DMS79 (cell line): ENCODE results near the gene TDP1.
"Not testable (repeated sequence)": the region's sequence is repeated elsewhere in the genome, so short reads cannot be mapped to it uniquely, and the experiment has no call there.

Experiments
- DNase-seq: peaks from one replicate; lab custom pipeline; 2025; lab: John Stamatoyannopoulos, UW

Gene TDP1

GRCh38 chr14:89990218-89990617, 34.5 kb downstream of the TDP1 start:
- DNase-seq: no peak

- DNase-seq: no peak
These were observed 35.0 kb downstream of the TDP1 start for GRCh38 chr14:89990623-89991275.

- no peak for DNase-seq
These were observed 36.5 kb downstream of the TDP1 start for GRCh38 chr14:89992273-89992672.

- no peak for DNase-seq
These were observed 41.2 kb downstream of the TDP1 start for GRCh38 chr14:89996963-89997362.

GRCh38 chr14:90000935-90001334, 45.2 kb downstream of the TDP1 start:
- DNase-seq: no peak

DNA sequence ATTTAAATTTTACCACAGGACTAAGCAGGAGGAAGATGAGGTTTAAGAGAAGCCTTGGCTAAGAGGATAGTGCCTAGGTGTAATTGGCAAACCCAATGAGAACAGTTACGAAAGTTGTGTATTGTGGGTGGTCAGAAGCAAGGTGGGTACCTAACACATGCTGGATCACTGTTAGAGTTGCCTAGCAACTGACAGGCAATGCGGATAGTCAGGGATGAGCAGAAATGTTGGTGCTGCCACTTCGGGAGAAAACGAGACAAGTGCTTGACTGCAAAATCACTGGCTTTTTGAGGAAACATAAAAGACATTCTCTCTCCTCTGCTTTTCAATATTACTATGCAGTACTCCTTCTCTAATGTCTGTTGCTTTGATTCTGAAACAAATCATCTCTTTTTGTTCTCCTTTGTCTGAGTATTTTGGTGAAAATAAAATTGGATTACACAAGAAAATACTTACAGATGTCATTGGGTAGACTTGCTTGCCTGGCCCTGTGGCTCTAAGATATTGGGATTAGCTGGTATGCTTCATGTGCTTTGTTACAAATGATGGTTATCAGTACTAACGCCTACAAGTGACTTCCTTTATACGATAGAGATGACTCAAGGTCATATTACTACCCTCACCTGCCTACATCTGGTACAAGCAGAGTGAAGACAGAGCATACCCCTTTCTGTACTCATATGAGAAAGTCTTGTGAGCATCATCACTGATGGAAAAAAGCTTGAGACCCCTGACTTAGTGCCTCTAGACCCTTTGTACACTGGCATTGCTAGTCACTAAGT, 48.0 kb downstream of the TDP1 start:
- no peak for DNase-seq

GRCh38 chr14:90005441-90005840, 49.7 kb downstream of the TDP1 start:
- no peak for DNase-seq

GRCh38 chr14:90005939-90006530, 50.3 kb downstream of the TDP1 start:
- DNase-seq: no peak

DNA sequence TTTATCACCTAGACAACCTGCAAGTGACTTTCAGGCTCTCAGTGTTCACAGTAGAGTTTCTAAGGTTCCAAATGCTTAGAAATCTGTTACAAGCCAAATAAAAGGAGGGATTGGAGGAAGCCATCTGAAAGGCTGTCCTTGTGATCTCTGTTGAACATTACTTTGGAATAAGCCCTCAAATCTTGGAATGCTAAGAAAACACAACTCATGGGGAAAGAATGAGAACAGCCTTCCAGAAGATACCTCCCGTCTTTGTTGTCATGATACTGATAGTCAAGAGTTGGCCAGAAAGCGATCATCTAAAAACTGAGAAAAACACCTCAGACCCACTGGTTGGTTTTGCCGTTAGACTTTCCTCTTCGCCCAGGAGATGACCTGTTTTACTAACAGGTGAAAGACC, 61.6 kb downstream of the TDP1 start:
- no peak for DNase-seq

DNA sequence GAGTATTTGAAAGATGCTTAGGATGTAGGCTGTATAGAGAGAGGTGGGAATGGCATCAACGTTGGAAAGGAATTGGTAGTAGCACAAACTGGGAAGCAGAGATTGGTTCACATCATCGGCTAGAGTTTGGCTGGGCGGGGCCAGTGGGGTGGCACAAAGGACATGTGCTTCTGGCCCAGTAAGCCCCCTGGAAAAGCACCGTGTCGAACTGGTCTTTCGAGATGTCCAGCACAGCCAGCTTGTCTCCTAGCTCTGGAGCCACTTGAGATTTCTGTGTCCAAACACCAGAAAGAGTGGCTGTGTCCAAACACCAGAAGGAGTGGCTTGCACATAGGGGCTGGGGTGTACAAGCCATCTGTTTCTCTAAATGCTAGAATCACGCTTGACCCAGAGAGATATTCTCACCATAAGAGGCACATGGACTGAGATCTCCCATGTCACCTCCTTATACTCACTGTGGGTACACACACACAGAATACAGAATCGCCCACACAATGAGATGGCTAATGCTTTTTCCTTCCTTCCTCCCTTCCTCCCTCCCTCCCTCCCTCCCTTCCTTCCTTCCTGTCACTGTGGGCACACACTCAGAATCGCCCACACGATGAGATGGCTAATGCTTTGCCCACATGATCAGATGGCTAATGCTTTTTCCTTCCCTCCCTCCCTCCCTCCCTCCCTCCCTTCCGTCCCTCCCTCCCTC, 64.2 kb downstream of the TDP1 start:
- DNase-seq: no peak

GRCh38 chr14:90023176-90023896, 67.6 kb downstream of the TDP1 start:
- no peak for DNase-seq

- no peak for DNase-seq
These were observed 69.2 kb downstream of the TDP1 start for GRCh38 chr14:90024910-90025309.

GRCh38 chr14:90026608-90027007, 70.9 kb downstream of the TDP1 start:
- DNase-seq: not testable (repeated sequence)

- no peak for DNase-seq
These were observed 72.1 kb downstream of the TDP1 start for GRCh38 chr14:90027842-90028241.

GRCh38 chr14:90034156-90034555, 78.4 kb downstream of the TDP1 start:
- no peak for DNase-seq

DNA sequence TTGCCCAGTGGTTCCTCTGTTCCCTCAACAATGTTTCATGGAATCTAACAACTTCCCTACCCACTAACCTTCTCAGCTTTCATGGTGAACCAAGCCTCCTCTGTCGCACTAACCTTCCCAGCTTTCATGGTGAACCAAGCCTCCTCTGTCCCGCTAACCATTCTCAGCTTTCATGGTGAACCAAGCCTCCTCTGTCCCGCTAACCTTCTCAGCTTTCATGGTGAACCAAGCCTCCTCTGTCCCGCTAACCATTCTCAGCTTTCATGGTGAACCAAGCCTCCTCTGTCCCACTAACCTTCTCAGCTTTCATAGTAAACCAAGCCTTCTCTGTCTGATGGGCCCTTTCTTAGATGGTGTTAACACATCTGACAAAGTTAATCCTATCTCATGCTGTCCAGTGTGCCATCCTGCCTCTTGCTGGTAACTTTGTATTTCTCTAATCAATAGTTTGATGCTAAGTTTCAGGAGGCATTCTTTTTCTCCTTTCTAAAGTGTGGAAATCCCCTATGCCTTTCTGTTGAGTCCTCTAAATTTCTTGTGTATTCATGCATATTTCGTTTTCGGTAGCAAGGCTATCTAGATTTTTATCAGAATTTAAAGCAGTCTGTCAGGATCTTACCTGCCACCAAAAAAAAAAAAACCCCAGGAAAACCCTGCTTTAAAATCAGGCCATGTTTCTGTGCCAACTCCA, 79.3 kb downstream of the TDP1 start:
- no peak for DNase-seq

- DNase-seq: no peak
These were observed 83.7 kb downstream of the TDP1 start for GRCh38 chr14:90039253-90040010.

DNA sequence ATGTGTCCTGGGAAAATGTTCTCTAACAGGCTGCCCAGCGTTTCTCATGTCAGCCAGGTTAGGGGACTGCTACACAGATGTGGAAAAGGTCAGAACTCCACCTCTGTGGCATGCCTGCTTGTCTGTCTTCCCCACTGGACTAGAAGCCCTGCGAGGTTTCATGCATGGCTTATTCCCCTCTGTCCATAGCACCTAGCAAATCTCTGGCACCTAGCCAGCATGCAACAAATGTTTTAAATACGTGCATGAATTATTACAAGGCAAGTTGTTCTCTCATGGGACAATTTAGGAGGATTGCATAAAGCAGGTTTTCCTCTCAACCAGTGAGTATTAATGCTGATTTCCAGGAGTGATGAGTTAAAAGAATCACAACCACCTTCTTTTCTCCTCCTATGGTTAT, 84.7 kb downstream of the TDP1 start:
- no peak for DNase-seq

- DNase-seq: no peak
These were observed 86.9 kb downstream of the TDP1 start for GRCh38 chr14:90042496-90043252.

DNA sequence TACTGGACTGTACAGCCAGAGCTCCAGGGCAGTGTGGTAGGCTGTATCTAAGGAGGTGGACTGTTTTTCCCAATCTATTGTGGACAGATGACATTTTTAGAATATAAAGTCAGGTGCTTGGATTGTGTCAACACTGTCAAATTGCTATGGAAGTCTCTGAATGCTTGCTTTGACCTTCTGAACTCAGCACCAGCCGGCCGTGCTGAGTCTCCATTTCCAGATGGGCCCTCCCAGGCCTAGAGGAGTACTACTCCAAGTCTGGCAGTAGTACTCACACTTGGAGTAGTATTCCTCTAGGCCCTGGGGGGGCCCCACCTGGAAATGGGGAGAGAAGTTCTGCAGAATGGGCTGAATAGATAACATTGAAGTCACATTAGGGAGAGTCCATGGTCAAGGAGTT, 89.9 kb downstream of the TDP1 start:
- no peak for DNase-seq
